Measurements from ENCODE around the gene GTF2E1. TPM values are rescaled to one million over a fixed set of nuclear protein-coding genes. Genes with fewer than 3 reads are reported as not detected.
"Not testable (repeated sequence)": the region's sequence is repeated elsewhere in the genome, so short reads cannot be mapped to it uniquely, and the experiment has no call there.

The GTF2E1 gene
- total and polyA plus RNA-seq, 9 of the 15 experiments (the other 6 are each of a cell fraction or from before 2014, with no cell fraction given): 12.9 to 23.5 (median 15.4) TPM

DNA sequence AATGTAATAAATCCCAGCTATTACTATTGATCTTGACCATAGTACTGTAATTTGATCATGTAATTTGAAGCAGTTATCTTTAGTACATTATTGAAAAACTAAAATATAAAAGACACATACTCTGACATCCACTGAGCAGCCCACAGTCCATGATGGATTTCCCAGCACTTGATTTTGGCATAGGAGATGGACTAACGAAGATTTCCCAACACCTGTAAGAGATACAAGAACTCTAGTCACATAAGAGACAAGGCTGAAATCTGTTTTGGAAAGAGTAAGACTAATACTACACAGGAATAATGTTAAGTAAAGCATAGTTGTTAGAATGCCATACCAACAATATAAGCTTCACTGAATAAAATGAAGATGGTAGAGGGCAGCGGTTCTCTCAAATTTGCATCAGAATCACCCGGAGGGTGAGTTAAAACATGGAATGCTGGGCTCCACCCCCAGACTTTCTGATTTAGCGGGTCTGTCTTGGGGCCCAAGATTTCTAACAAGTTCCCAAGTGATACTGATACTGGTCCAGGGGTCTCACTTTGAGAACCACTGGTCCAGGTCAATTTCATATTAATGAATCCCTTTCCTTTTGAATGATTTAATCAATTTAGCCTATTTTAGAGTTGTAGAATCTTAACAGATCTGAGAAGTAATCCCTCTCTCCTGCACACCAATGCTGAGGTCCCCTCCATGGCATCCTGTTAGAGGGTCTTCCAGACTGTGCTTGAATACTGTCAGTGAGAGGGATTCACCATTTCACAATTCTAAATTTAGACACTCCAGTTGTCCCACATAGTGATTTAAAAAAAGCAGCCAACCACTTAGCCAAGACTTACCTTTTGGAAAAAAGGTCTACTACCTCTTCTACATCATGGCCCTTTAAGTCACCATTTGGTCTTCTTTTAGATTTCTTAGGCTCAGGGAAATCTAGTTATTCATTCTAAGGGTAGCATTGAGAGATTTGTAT is 11.7 kb upstream of the GTF2E1 start:
- no peak overlapping the region for H2AFZ ChIP-seq (ENCODE audit: low read depth, low read length)
- H3K36me3 ChIP-seq (ENCODE audit: control insufficient read depth, insufficient read depth, low read length): no peaks in the 10 kb centered on the region
- no peaks in the 10 kb centered on the region for H3K4me1 ChIP-seq (replicated peaks in 1 of 2; ENCODE audit: control insufficient read depth in 2 of 2, insufficient read depth in 2 of 2, low read length in 2 of 2)
- CTCF ChIA-PET (ENCODE audit: low intra/inter-chr PET ratio): no interaction called here
- WGBS (ENCODE audit: insufficient coverage, low coverage, missing lambda C conversion rate): 89% methylated on average over 4 of the region's 4 CpGs
- H3K4me2 ChIP-seq (ENCODE audit: insufficient read depth, low read length): no peak overlapping the region
- POLR2A ChIA-PET: no interaction called here
- intact Hi-C loops (cut with micrococcal nuclease) (no loop called here), in situ Hi-C loops (cut with MboI) (no loop called here)
- TF ChIP-seq, protein P1, sequence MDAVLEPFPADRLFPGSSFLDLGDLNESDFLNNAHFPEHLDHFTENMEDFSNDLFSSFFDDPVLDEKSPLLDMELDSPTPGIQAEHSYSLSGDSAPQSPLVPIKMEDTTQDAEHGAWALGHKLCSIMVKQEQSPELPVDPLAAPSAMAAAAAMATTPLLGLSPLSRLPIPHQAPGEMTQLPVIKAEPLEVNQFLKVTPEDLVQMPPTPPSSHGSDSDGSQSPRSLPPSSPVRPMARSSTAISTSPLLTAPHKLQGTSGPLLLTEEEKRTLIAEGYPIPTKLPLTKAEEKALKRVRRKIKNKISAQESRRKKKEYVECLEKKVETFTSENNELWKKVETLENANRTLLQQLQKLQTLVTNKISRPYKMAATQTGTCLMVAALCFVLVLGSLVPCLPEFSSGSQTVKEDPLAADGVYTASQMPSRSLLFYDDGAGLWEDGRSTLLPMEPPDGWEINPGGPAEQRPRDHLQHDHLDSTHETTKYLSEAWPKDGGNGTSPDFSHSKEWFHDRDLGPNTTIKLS (IDR thresholded peaks at IDR 0.05; ENCODE audit: borderline replicate concordance, low read depth): no peak
- TF ChIP-seq BCOR (IDR thresholded peaks at IDR 0.05) (no peak), ARID3A (IDR thresholded peaks at IDR 0.05; ENCODE audit: borderline replicate concordance, low read depth, low read length) (no peak), ARHGAP35 (IDR thresholded peaks at IDR 0.05; ENCODE audit: partially characterized antibody) (no peak)
- no peak overlapping the region for H3K9ac ChIP-seq (ENCODE audit: insufficient read depth in 1 of 2, low read depth in 2 of 2, low read length in 2 of 2)
- no peak overlapping the region for H3K27ac ChIP-seq (ENCODE audit: extremely low read depth, low read depth, low read length)
- DNase-seq (ENCODE audit: extremely low read depth in 1 of 4, low spot score in 3 of 4) (no peak), ATAC-seq (no peak), FAIRE-seq (no peak)
- no peaks in the 10 kb centered on the region for H3K9me3 ChIP-seq (replicated peaks; ENCODE audit: control insufficient read depth, insufficient read depth, low read depth, low read length)
- no peaks in the 10 kb centered on the region for H4K20me1 ChIP-seq (replicated peaks; ENCODE audit: control insufficient read depth, insufficient read depth, low read length)
- no TSS peak for BruUV-seq (replicated peaks)
- H3K27me3 ChIP-seq (ENCODE audit: control insufficient read depth in 2 of 2, insufficient read depth in 2 of 2, low read length in 2 of 2): no peaks in the 10 kb centered on the region
- no peaks in the 10 kb centered on the region for H3K9me1 ChIP-seq (ENCODE audit: control insufficient read depth, insufficient read depth, low read length)
- H3K4me3 ChIP-seq: no peak overlapping the region
- H3K79me2 ChIP-seq (ENCODE audit: control insufficient read depth, insufficient read depth, low read length): no peaks in the 10 kb centered on the region

- DNase-seq (ENCODE audit: extremely low read depth in 1 of 4, low spot score in 3 of 4); H4K20me1 ChIP-seq (replicated peaks; ENCODE audit: control insufficient read depth, insufficient read depth, low read length); CTCF ChIA-PET (ENCODE audit: low intra/inter-chr PET ratio); H3K4me1 ChIP-seq (replicated peaks in 1 of 2; ENCODE audit: control insufficient read depth in 2 of 2, insufficient read depth in 2 of 2, low read length in 2 of 2); H3K27me3 ChIP-seq (ENCODE audit: control insufficient read depth in 2 of 2, insufficient read depth in 2 of 2, low read length in 2 of 2); ATAC-seq; POLR2A ChIA-PET; H3K4me3 ChIP-seq; H2AFZ ChIP-seq (ENCODE audit: low read depth, low read length); H3K4me2 ChIP-seq (ENCODE audit: insufficient read depth, low read length); H3K36me3 ChIP-seq (ENCODE audit: control insufficient read depth, insufficient read depth, low read length); FAIRE-seq; H3K27ac ChIP-seq (ENCODE audit: extremely low read depth, low read depth, low read length); BruUV-seq (replicated peaks); intact Hi-C loops (cut with micrococcal nuclease); H3K9ac ChIP-seq (ENCODE audit: insufficient read depth in 1 of 2, low read depth in 2 of 2, low read length in 2 of 2); H3K9me1 ChIP-seq (ENCODE audit: control insufficient read depth, insufficient read depth, low read length); H3K9me3 ChIP-seq (replicated peaks; ENCODE audit: control insufficient read depth, insufficient read depth, low read depth, low read length); in situ Hi-C loops (cut with MboI): not testable (repeated sequence)
- H3K79me2 ChIP-seq (ENCODE audit: control insufficient read depth, insufficient read depth, low read length): peaks cover 16% of the 10 kb centered on the region
- WGBS (ENCODE audit: insufficient coverage, low coverage, missing lambda C conversion rate): 95% methylated on average over 7 of the region's 8 CpGs
Measured at GRCh38 chr3:120738006-120738405, 4.5 kb upstream of the GTF2E1 start.
